Endometrial microvascular endothelial cells (primary cell): ENCODE results near the gene XYLT1. TPM values are rescaled to one million over a fixed set of nuclear protein-coding genes. Genes with fewer than 3 reads are reported as not detected.

Experiments
- in situ Hi-C: cut with HindIII; loops from 2 replicates; pipeline ENCODE4 v1.10.0; 2017; ENCODE audit warnings: low sequenced_read_pairs, low pct_unique_long_range_greater_than_20kb; ENCODE audit errors: inconsistent ontology term
- total RNA-seq: library from RNA; depleted of rRNA; stranded (reverse); fragments of >200 nt; gene quantifications from one replicate; pipeline ENCODE4 v1.2.3, GENCODE V29; 2015; ENCODE audit errors: inconsistent ontology term

XYLT1 gene
- total RNA-seq, 1 donor from 2014 or later, result 0.09 TPM

GRCh38 chr16:17384471-17384870 lies 86.3 kb downstream of the XYLT1 start:
- in situ Hi-C loops, result no loop called here

GRCh38 chr16:17382949-17383863 lies 87.6 kb downstream of the XYLT1 start:
- in situ Hi-C loops, result no loop called here

GRCh38 chr16:17382514-17382913 lies 88.2 kb downstream of the XYLT1 start:
- in situ Hi-C loops, result no loop called here

DNA sequence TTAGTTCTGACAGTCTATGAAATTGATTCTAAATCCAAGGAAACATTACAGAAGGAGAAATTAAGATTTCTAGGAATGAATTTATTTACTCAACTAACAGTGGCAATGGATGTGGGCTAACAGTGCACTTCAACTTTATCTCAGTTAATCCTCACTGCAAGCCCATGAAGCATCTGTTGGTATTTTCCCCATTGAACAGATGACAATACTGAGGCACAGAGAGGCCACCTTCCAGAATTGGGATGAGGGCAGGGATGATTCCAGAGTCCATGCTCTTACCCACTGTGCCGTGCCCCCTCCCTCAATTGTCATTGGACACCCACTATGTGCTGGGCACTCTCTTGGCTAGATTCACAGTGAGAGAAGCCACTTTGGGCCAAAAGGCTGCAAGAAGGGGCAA lies 89.0 kb downstream of the XYLT1 start:
- in situ Hi-C loops, result no loop called here

GRCh38 chr16:17380613-17381012 lies 90.1 kb downstream of the XYLT1 start:
- in situ Hi-C loops, result no loop called here

- in situ Hi-C loops, result no loop called here
These were observed 91.6 kb downstream of the XYLT1 start for GRCh38 chr16:17379121-17379571.

GRCh38 chr16:17377360-17378324 lies 93.1 kb downstream of the XYLT1 start:
- in situ Hi-C loops, result no loop called here

GRCh38 chr16:17375461-17376304 lies 95.1 kb downstream of the XYLT1 start:
- in situ Hi-C loops, result no loop called here

DNA sequence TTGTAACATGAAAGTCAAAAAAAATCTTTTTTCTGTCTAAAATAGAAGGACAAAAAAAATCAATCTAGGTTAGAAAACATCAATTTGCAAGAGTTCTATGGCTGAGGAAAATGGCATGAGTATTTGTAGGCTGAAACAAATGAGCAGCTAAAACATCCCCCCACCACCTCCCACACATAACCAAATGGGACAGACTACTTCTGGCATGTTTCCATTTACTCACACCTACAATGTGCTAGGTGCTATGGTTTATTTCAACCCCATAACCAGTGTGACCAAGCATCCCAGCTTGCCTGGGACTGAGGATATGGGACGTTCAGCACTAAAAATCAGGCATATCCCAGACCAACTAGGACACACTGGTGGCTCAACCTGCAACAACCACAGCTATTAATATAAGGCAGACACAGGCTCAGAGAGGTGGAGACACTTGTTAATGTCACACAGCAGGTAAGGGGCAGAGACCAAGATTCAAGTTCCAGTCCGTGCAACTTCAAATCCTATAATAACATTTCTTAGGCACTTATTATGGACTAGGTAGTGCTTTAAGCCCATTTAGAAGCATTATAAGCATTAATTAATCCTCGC lies 96.0 kb downstream of the XYLT1 start:
- in situ Hi-C loops, result no loop called here

DNA sequence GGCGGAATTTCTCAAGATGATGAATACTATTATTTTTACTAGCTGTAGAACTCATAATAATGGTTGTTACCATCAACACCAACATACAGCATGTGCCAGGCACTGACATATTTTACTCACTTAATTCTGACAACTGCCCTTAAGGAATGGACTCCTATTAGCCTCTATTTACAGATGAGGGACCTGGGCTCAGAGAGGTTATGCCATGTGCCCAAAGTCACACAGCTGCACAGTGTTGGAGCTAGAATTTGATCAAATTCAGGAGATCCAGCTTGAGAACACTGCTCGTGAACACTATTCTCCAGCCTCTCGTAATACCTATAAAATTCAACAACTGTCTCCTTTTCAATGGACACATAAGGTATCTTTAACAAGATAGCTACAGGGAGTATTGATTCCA lies 97.2 kb downstream of the XYLT1 start:
- in situ Hi-C loops, result no loop called here

DNA sequence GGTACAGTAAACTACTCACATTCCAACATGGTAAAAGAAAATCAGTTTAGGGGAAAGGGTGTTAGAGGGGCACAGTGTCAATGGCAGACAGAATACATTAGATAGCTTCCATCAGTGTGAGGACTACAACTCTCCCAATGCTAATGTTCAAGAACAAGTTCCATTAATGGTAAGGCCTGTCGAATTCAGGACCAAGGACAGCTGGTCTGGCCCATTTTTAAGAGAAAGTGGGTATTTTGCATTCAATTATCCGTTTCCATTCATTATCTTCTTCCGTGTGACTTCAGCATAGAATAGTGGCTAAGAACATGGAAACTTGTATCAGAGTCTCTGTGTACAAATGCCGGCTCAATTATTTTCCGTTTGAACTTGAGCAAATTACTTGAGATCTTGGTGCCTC lies 98.4 kb downstream of the XYLT1 start:
- in situ Hi-C loops, result no loop called here

DNA sequence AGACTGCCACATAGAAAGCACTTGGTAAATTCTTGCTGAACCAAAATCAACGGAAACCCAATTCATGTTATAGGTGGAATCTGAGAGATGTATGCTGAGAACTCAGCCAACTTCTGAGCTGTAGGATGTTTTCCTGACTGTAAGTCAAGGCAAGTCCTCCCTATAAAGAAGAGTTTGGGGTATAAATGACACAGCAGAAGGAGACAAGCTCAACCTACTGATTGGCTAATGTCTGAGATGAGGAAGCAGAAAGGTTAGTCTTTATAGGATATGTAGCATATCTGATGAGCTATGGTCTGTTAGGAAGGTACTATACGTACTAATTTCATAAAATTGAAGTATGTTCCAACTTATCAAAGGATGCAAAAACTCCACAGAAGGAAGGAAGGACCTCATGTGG lies 99.5 kb downstream of the XYLT1 start:
- in situ Hi-C loops, result no loop called here

DNA sequence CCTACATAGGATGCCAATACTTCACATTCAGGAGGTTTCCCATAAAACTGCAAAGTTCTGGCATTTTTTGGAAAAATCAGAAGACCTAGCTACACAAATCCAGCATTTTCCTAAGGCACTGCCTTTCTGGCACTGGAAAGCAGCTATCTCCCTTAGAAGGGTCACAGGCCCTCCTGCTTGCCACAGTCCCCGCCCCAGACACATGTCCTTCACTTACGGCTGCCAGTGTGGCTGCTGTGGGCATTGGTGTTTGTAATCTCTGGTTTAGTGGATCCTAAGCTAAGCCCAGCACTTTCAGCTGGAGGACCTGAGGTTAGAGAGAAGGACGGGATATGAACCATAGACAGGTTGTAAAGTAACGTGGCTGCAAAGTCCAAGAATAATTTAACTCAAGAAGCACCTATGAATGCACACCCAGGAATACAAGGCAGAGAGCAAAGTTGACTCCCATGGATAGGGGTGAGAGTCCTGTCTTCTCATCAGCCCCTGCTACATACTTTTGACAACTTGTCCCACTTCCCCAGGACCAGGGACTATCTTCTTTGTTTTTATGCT lies 100.0 kb downstream of the XYLT1 start:
- in situ Hi-C loops, result no loop called here

DNA sequence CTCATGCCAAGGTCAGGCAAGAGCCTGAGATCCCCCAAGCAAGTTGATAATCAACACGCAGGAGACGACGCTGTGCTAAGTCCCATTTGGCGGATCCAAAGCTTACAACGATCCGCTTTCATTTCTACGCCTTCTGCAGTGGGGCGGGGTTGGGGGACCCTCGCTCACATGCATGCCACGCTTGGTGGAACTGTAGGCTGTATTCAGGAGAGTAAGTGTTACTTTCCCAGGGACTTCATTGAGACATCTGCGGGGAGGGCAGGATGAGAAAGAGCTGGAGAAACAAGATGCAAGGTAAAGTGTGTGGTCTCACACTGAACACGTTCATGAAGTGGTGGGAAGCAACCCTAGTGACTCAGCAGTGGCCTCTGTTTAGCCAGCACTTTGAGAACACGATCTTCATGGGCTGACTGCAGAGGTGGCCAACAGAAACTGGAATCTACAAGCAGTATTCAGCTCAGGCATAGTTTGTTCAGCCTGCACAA lies 100.5 kb downstream of the XYLT1 start:
- in situ Hi-C loops, result no loop called here

GRCh38 chr16:17369421-17370222 lies 101.1 kb downstream of the XYLT1 start:
- in situ Hi-C loops, result no loop called here

DNA sequence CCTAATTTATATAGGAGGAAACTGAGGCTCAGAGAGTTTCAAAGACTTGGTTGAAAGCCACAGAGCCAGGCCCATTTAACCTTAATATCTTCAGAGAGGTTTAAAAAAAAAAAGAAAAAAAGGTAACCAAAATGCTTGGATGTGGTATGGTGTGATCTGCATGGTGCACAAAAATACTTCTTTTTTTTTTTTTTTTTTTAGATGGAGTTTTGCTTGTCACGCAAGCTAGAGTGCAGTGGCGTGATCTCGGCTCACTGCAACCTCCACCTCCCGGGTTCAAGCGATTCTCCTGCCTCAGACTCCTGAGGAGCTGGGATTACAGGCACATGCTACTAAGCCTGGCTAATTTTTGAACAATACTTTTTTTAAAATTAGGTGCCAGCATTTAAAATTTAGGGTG lies 101.8 kb downstream of the XYLT1 start:
- in situ Hi-C loops, result no loop called here

DNA sequence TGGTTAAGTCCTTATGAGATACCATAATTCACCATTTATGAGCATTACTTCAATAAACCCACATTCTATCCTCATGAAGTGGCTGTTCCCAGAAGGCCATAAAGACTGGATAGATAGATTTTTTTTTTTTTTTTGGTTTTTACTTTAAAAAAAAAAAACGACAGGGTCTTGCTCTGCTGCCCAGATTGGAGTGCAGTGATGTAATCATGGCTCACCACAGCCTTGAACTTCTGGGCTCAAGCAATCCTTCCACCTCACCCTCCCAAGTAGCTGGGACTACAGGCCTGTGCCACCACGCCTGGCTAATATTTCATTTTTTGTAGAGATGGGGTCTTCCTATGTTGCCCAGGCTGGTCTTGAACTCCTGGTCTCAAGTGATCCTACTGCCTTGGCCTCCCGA lies 102.3 kb downstream of the XYLT1 start:
- in situ Hi-C loops, result no loop called here
